HCT116 (cell line): ENCODE results near the gene SLC27A2. TPM values are rescaled to one million over a fixed set of nuclear protein-coding genes. Genes with fewer than 3 reads are reported as not detected.

Experiments
- ATAC-seq: fragments of 200-7000 bp; cut with Tn5 transposase; 2 replicates; pipeline ENCODE4 v1.9.1; 2020; ENCODE audit warnings: mild to moderate bottlenecking, moderate library complexity
- BruUV-seq: library from RNA; stranded (reverse); fragments of 400-500 nt; replicated peaks from 2 replicates; lab custom pipeline; 2021; lab: Mats Ljungman, UMichigan
- CTCF ChIA-PET: fragments of 300-600 bp; sonication (Branson Sonifier 250); formaldehyde crosslinking; loops from one replicate; lab custom pipeline; 2021; ENCODE audit warnings: antibody characterized with exemption; lab: Charles Lee
- POLR2A ChIA-PET: fragments of 300-600, 350-600 bp; sonication (Branson Sonifier 250); formaldehyde crosslinking; loops from one replicate; lab custom pipeline; 2021; ENCODE audit warnings: antibody characterized with exemption; lab: Charles Lee
- RAD21 ChIA-PET, 2 experiments: fragments of 300-600 bp; sonication (Branson Sonifier 250); formaldehyde crosslinking; loops; one replicate each; lab custom pipeline; 2023; ENCODE audit warnings: low total read pairs in 2 of 2; ENCODE audit not compliant: uncharacterized antibody in 2 of 2, unreplicated experiment in 2 of 2, low non-redundant PET in 1 of 2; lab: Charles Lee
- DNase-seq: peaks from one replicate; pipeline ENCODE4 v3.0.0-alpha.2; 2010; ENCODE audit warnings: low read depth, low spot score
- H2AFZ ChIP-seq: fragments of 200-600 bp; shearing (Covaris generic), sonication (generic); 2 replicates; pipeline ENCODE4 v1.6.1; 2017; ENCODE audit warnings: low read depth, mixed run types, mixed read lengths, antibody characterized with exemption, low read length; ENCODE audit not compliant: poor library complexity, severe bottlenecking
- H3K27ac ChIP-seq: 2 replicates; pipeline ENCODE4 v1.5.1; 2012; ENCODE audit warnings: low read depth, low read length
- H3K27me3 ChIP-seq: fragments of 200-600 bp; sonication (generic); 2 replicates; pipeline ENCODE4 v1.6.1; 2016; ENCODE audit warnings: mixed run types, low read length, mixed read lengths; ENCODE audit not compliant: insufficient read depth
- H3K36me3 ChIP-seq, 2 experiments: fragments of 200-500 bp in 1 of 2; fragments of 200-600 bp in 1 of 2; sonication (Bioruptor generic) in 1 of 2; sonication (generic) in 1 of 2; 2 replicates each; pipeline versions ENCODE4 v1.5.1 to v1.6.1; 2014 to 2016; ENCODE audit warnings: low read length in 2 of 2, inconsistent platforms in 1 of 2, mixed read lengths in 1 of 2, mixed run types in 1 of 2; ENCODE audit not compliant: insufficient read depth in 2 of 2, control insufficient read depth in 1 of 2
- H3K4me1 ChIP-seq, 2 experiments: fragments of 200-600 bp in 1 of 2; sonication (generic) in 1 of 2; 2 replicates each; pipeline versions ENCODE4 v1.5.1 to v1.6.1; 2012 to 2017; ENCODE audit warnings: low read length in 2 of 2, inconsistent platforms in 1 of 2, mild to moderate bottlenecking in 1 of 2, mixed read lengths in 1 of 2, mixed run types in 1 of 2, moderate library complexity in 1 of 2; ENCODE audit not compliant: insufficient read depth in 2 of 2, control insufficient read depth in 1 of 2
- H3K4me2 ChIP-seq: fragments of 200-600 bp; sonication (generic); 2 replicates; pipeline ENCODE4 v1.6.1; 2017; ENCODE audit warnings: mixed run types, low read length, mixed read lengths
- H3K4me3 ChIP-seq, 2 experiments: fragments of 200-600 bp in 1 of 2; sonication (generic) in 1 of 2; replicated peaks in 1 of 2; 2 replicates each; pipeline ENCODE4 v1.5.1; 2011 to 2016; ENCODE audit warnings: low read length in 2 of 2, control low read depth in 1 of 2, low read depth in 1 of 2, mild to moderate bottlenecking in 1 of 2, mixed read lengths in 1 of 2, mixed run types in 1 of 2
- H3K79me2 ChIP-seq: fragments of 200-600 bp; sonication (generic); 2 replicates; pipeline ENCODE4 v1.6.1; 2017; ENCODE audit warnings: mild to moderate bottlenecking, mixed run types, low read length, moderate library complexity, mixed read lengths; ENCODE audit not compliant: insufficient read depth
- H3K9ac ChIP-seq: fragments of 200-600 bp; sonication (generic); 2 replicates; pipeline ENCODE4 v1.6.1; 2016; ENCODE audit warnings: low read length, mixed read lengths
- H3K9me2 ChIP-seq: fragments of 200-600 bp; sonication (generic), shearing (Covaris generic); 2 replicates; pipeline ENCODE4 v1.6.1; 2017; ENCODE audit warnings: mixed run types, mild to moderate bottlenecking, moderate library complexity; ENCODE audit not compliant: insufficient read depth
- H3K9me3 ChIP-seq, 2 experiments: fragments of 200-500 bp in 1 of 2; fragments of 200-600 bp in 1 of 2; sonication (Bioruptor generic) in 1 of 2; sonication (generic) in 1 of 2; 2 replicates each; pipeline ENCODE4 v1.6.1; 2014 to 2017; ENCODE audit warnings: low read length in 2 of 2, mixed read lengths in 2 of 2, inconsistent platforms in 1 of 2, low read depth in 1 of 2, mild to moderate bottlenecking in 1 of 2, mixed run types in 1 of 2, moderate library complexity in 1 of 2; ENCODE audit not compliant: control insufficient read depth in 1 of 2, insufficient read depth in 1 of 2
- H4K20me1 ChIP-seq: fragments of 200-600 bp; sonication (generic), shearing (Covaris generic); 2 replicates; pipeline ENCODE4 v1.6.1; 2017; ENCODE audit warnings: mixed run types, mild to moderate bottlenecking, moderate library complexity; ENCODE audit not compliant: insufficient read depth
- EGR1 ChIP-seq: IDR thresholded peaks from 2 replicates; pipeline ENCODE4 v1.6.1; 2012; ENCODE audit warnings: low read depth
- ELF1 ChIP-seq: IDR thresholded peaks from 2 replicates; pipeline ENCODE4 v1.6.1; 2012; ENCODE audit warnings: low read depth, borderline replicate concordance
- EZH2phosphoT487 ChIP-seq: fragments of 200-600 bp; IDR thresholded peaks from 2 replicates; pipeline ENCODE4 v1.6.1; 2018; ENCODE audit warnings: antibody characterized with exemption, borderline replicate concordance
- FOSL1 ChIP-seq: IDR thresholded peaks from 2 replicates; pipeline ENCODE4 v1.6.1; 2012; ENCODE audit warnings: low read depth
- POLR2A ChIP-seq: IDR thresholded peaks from 2 replicates; pipeline ENCODE4 v1.7.0; 2011; ENCODE audit warnings: borderline replicate concordance; ENCODE audit not compliant: insufficient read depth, insufficient read length; ENCODE audit errors: extremely low read depth
- POLR2AphosphoS5 ChIP-seq: IDR thresholded peaks from 2 replicates; pipeline ENCODE4 v1.6.1; 2011; ENCODE audit warnings: mild to moderate bottlenecking, low read depth, low read length, moderate library complexity
- TCF7L2 ChIP-seq: IDR thresholded peaks from 2 replicates; pipeline ENCODE4 v1.7.0; 2011; ENCODE audit warnings: borderline replicate concordance, inconsistent platforms; ENCODE audit not compliant: insufficient read depth, insufficient read length; ENCODE audit errors: extremely low read depth
- intact Hi-C: fragments of 100-400 bp; cut with micrococcal nuclease; formaldehyde crosslinking; loops from 2 replicates; pipeline ENCODE4 v1.10.0; 2022
- total RNA-seq: library from RNA; stranded (reverse); gene quantifications from one replicate; pipeline ENCODE4 v1.2.1, GENCODE V29; 2021; ENCODE audit not compliant: unreplicated experiment
- TF ChIP-seq, protein P1 (sequence below): IDR thresholded peaks from 2 replicates; pipeline ENCODE4 v1.6.1; 2012; ENCODE audit warnings: low read depth

Gene SLC27A2
- total RNA-seq, 1 experiment from 2014 or later = 14.0 TPM

GRCh38 chr15:50275908-50276307 is 93.9 kb downstream of the SLC27A2 start:
- no peaks in the 10 kb centered on the region for H3K9me3 ChIP-seq
- no peaks in the 10 kb centered on the region for H3K36me3 ChIP-seq
- H3K79me2 ChIP-seq = no peaks in the 10 kb centered on the region
- H3K4me1 ChIP-seq = no peaks in the 10 kb centered on the region
- DNase-seq = no peak
- ATAC-seq = no peak
- H4K20me1 ChIP-seq = no peaks in the 10 kb centered on the region
- H3K4me2 ChIP-seq = no peak overlapping the region
- no peak overlapping the region for H2AFZ ChIP-seq
- TF ChIP-seq, protein P1, sequence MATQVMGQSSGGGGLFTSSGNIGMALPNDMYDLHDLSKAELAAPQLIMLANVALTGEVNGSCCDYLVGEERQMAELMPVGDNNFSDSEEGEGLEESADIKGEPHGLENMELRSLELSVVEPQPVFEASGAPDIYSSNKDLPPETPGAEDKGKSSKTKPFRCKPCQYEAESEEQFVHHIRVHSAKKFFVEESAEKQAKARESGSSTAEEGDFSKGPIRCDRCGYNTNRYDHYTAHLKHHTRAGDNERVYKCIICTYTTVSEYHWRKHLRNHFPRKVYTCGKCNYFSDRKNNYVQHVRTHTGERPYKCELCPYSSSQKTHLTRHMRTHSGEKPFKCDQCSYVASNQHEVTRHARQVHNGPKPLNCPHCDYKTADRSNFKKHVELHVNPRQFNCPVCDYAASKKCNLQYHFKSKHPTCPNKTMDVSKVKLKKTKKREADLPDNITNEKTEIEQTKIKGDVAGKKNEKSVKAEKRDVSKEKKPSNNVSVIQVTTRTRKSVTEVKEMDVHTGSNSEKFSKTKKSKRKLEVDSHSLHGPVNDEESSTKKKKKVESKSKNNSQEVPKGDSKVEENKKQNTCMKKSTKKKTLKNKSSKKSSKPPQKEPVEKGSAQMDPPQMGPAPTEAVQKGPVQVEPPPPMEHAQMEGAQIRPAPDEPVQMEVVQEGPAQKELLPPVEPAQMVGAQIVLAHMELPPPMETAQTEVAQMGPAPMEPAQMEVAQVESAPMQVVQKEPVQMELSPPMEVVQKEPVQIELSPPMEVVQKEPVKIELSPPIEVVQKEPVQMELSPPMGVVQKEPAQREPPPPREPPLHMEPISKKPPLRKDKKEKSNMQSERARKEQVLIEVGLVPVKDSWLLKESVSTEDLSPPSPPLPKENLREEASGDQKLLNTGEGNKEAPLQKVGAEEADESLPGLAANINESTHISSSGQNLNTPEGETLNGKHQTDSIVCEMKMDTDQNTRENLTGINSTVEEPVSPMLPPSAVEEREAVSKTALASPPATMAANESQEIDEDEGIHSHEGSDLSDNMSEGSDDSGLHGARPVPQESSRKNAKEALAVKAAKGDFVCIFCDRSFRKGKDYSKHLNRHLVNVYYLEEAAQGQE = no peak
- TF ChIP-seq POLR2AphosphoS5 (no peak), ELF1 (no peak), FOSL1 (no peak), POLR2A (no peak), TCF7L2 (no peak), EGR1 (no peak), EZH2phosphoT487 (no peak)
- ChIA-PET POLR2A (no interaction called here), RAD21 (no interaction called here), CTCF (no interaction called here)
- no peak overlapping the region for H3K4me3 ChIP-seq
- no peaks in the 10 kb centered on the region for H3K9me2 ChIP-seq
- no peaks in the 10 kb centered on the region for H3K27me3 ChIP-seq
- no TSS peak for BruUV-seq
- H3K9ac ChIP-seq = no peak overlapping the region
- intact Hi-C loops = no loop called here
- no peak overlapping the region for H3K27ac ChIP-seq
